WERI-Rb-1 (cell line): Measurements from ENCODE around the gene DPH6.

Experiments used
- DNase-seq: peaks from one replicate; pipeline ENCODE4 v3.0.0-alpha.2; 2020
- H3K27ac ChIP-seq: fragments of 250-450 bp; sonication (Bioruptor Pico); 2 replicates; pipeline ENCODE4 v1.5.1; 2020; ENCODE audit warnings: mild to moderate bottlenecking, moderate library complexity
- H3K27me3 ChIP-seq: fragments of 250-450 bp; sonication (Bioruptor Pico); 2 replicates; pipeline ENCODE4 v1.5.1; 2021; ENCODE audit warnings: mild to moderate bottlenecking, low read depth, moderate library complexity; ENCODE audit not compliant: insufficient read depth, severe bottlenecking
- H3K36me3 ChIP-seq: fragments of 250-450 bp; sonication (Bioruptor Pico); 2 replicates; pipeline ENCODE4 v1.5.1; 2020; ENCODE audit warnings: mild to moderate bottlenecking, moderate library complexity
- H3K4me3 ChIP-seq: 2 replicates; pipeline ENCODE4 v1.5.1; 2011; ENCODE audit warnings: low read depth, mild to moderate bottlenecking, control low read depth, low read length
- H3K9me3 ChIP-seq: fragments of 250-450 bp; sonication (Bioruptor Pico); 2 replicates; pipeline ENCODE4 v1.5.1; 2021; ENCODE audit warnings: mild to moderate bottlenecking, moderate library complexity; ENCODE audit not compliant: severe bottlenecking
- TF ChIP-seq, protein P1 (sequence below): IDR thresholded peaks from 2 replicates; pipeline ENCODE4 v1.5.1; 2011; ENCODE audit warnings: low read depth, mild to moderate bottlenecking, control low read depth, inconsistent platforms, low read length

DPH6 gene

GRCh38 chr15:35559683-35560082 lies 13.7 kb upstream of the DPH6 start:
- DNase-seq = no peak
- Histone ChIP-seq H3K4me3 (no peak overlapping the region), H3K27me3 (no peaks in the 10 kb centered on the region), H3K9me3 (no peaks in the 10 kb centered on the region), H3K36me3 (no peaks in the 10 kb centered on the region), H3K27ac (no peak overlapping the region)
- TF ChIP-seq, protein P1, sequence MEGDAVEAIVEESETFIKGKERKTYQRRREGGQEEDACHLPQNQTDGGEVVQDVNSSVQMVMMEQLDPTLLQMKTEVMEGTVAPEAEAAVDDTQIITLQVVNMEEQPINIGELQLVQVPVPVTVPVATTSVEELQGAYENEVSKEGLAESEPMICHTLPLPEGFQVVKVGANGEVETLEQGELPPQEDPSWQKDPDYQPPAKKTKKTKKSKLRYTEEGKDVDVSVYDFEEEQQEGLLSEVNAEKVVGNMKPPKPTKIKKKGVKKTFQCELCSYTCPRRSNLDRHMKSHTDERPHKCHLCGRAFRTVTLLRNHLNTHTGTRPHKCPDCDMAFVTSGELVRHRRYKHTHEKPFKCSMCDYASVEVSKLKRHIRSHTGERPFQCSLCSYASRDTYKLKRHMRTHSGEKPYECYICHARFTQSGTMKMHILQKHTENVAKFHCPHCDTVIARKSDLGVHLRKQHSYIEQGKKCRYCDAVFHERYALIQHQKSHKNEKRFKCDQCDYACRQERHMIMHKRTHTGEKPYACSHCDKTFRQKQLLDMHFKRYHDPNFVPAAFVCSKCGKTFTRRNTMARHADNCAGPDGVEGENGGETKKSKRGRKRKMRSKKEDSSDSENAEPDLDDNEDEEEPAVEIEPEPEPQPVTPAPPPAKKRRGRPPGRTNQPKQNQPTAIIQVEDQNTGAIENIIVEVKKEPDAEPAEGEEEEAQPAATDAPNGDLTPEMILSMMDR = no peak

DNA sequence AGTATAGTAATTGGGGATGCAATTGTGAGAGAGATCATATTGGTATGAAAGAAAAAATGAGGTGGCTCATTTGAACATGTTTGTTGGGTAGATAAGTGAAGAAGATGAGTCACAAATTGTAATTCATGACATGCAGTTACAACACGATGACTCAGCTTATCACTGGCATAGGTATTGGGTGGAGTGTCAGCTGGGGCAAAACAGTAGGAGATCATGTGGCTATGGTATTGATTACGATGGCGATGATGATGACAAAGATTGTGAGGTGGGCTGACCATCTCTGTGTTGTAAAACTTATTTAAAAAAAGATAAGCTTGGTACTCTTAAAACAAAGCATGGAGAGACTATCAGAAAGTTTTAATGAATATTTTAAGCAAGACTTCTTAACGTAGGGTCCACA lies 11.6 kb upstream of the DPH6 start:
- H3K9me3 ChIP-seq = no peaks in the 10 kb centered on the region
- DNase-seq = no peak
- H3K27ac ChIP-seq = no peak overlapping the region
- no peaks in the 10 kb centered on the region for H3K36me3 ChIP-seq
- no peak overlapping the region for H3K4me3 ChIP-seq
- TF ChIP-seq, protein P1 = no peak
- no peaks in the 10 kb centered on the region for H3K27me3 ChIP-seq

DNA sequence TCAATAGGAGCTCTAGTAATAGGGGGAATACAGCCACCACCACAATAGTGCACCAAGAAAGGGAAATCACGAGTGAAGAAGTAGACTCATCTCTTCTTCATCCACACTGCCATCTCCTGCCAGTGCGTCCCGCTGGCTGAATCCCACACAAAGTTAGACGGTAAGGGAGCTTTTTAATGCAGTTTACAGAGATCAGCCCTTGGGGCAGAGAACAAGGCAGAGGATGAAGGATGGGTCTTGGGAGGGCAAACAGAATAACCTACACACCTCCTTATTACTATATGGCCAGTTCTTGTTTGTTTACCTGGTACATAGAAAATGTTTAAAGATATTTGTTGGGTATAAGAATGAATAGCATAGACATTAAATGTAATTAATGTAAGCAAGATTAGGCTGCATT lies 11.0 kb upstream of the DPH6 start:
- Histone ChIP-seq H3K36me3 (no peaks in the 10 kb centered on the region), H3K27ac (no peak overlapping the region), H3K4me3 (no peak overlapping the region), H3K9me3 (no peaks in the 10 kb centered on the region), H3K27me3 (no peaks in the 10 kb centered on the region)
- DNase-seq = no peak
- TF ChIP-seq, protein P1 = no peak

DNA sequence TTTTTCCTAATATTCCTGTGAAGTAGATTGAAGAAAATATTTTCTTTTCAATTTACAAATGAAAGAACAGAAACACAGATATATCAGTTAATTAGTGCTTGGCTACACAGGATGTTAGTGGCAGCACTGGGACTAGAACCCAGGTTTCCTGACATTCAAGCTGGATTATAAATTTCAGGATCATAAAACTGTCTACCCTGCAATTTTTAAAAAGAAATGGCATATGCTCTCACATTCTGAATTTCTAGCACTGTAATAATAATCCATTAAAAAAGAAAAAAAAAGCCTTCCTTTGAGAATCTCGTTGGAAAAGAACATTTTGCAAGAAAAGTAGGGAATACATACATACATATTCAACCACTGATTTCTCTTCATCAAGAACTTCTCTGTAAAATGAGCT lies 9.3 kb upstream of the DPH6 start:
- Histone ChIP-seq H3K27ac (no peak overlapping the region), H3K27me3 (no peaks in the 10 kb centered on the region), H3K9me3 (no peaks in the 10 kb centered on the region), H3K4me3 (no peak overlapping the region), H3K36me3 (no peaks in the 10 kb centered on the region)
- DNase-seq = no peak
- TF ChIP-seq, protein P1 = no peak

GRCh38 chr15:35550957-35551356 lies 5.0 kb upstream of the DPH6 start:
- Histone ChIP-seq H3K4me3 (no peak overlapping the region), H3K27me3 (no peaks in the 10 kb centered on the region)
- DNase-seq = no peak

GRCh38 chr15:35549567-35549966 lies 3.6 kb upstream of the DPH6 start:
- Histone ChIP-seq H3K9me3 (no peaks in the 10 kb centered on the region), H3K36me3 (no peaks in the 10 kb centered on the region), H3K27me3 (no peaks in the 10 kb centered on the region), H3K27ac (no peak overlapping the region), H3K4me3 (no peak overlapping the region)
- DNase-seq = no peak
- TF ChIP-seq, protein P1 = no peak

More at GRCh38 chr15:35550957-35551356, 5.0 kb upstream of the DPH6 start:
- TF ChIP-seq, protein P1 = no peak
- Histone ChIP-seq H3K27ac (no peak overlapping the region), H3K36me3 (no peaks in the 10 kb centered on the region), H3K9me3 (no peaks in the 10 kb centered on the region)
